Sigmoid colon (tissue), 4 donors: ENCODE data around the gene TNFAIP1.

Source experiments
- EP300 ChIP-seq, 4 donors: sonication (generic); formaldehyde crosslinking; IDR thresholded peaks; one replicate each; pipeline ENCODE4 v1.6.1; 2017; ENCODE audit warnings: antibody characterized with exemption in 4 of 4
- POLR2A ChIP-seq, 2 donors: fragments of 450-650 bp; IDR thresholded peaks; one replicate each; pipeline ENCODE4 v1.6.1; 2016; ENCODE audit warnings: antibody characterized with exemption in 2 of 2, mild to moderate bottlenecking in 2 of 2, moderate library complexity in 2 of 2
- POLR2AphosphoS5 ChIP-seq, 4 donors: sonication (generic); formaldehyde crosslinking; IDR thresholded peaks; one replicate each; pipeline ENCODE4 v1.6.1; 2017; ENCODE audit warnings: antibody characterized with exemption in 4 of 4
- TF ChIP-seq, protein P1 (sequence below), 4 experiments: fragments of 450-650 bp in 3 of 4; fragments of 200-600 bp in 1 of 4; IDR thresholded peaks; one replicate each; pipeline ENCODE4 v1.5.1; 2016 to 2019; ENCODE audit warnings: antibody characterized with exemption in 4 of 4, mild to moderate bottlenecking in 3 of 4, moderate library complexity in 2 of 4

GRCh38 chr17:28293994-28294393 is 41.6 kb upstream of the TNFAIP1 start:
- TF ChIP-seq, protein P1, sequence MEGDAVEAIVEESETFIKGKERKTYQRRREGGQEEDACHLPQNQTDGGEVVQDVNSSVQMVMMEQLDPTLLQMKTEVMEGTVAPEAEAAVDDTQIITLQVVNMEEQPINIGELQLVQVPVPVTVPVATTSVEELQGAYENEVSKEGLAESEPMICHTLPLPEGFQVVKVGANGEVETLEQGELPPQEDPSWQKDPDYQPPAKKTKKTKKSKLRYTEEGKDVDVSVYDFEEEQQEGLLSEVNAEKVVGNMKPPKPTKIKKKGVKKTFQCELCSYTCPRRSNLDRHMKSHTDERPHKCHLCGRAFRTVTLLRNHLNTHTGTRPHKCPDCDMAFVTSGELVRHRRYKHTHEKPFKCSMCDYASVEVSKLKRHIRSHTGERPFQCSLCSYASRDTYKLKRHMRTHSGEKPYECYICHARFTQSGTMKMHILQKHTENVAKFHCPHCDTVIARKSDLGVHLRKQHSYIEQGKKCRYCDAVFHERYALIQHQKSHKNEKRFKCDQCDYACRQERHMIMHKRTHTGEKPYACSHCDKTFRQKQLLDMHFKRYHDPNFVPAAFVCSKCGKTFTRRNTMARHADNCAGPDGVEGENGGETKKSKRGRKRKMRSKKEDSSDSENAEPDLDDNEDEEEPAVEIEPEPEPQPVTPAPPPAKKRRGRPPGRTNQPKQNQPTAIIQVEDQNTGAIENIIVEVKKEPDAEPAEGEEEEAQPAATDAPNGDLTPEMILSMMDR (IDR thresholded peaks at IDR 0.05): no peak
- TF ChIP-seq POLR2A (IDR thresholded peaks at IDR 0.05): no peak
- no peak for TF ChIP-seq POLR2AphosphoS5 (IDR thresholded peaks at IDR 0.05)
- no peak for TF ChIP-seq EP300 (IDR thresholded peaks at IDR 0.05)
